ENCODE measurements around the gene CD79B.
"Not testable (repeated sequence)": the region's sequence is repeated elsewhere in the genome, so short reads cannot be mapped to it uniquely, and the experiment has no call there.

Gene CD79B

GRCh38 chr17:63933598-63933997 is 1.5 kb upstream of the CD79B start:
- no peak for DNase-seq (ENCODE audit: low read depth)

DNA sequence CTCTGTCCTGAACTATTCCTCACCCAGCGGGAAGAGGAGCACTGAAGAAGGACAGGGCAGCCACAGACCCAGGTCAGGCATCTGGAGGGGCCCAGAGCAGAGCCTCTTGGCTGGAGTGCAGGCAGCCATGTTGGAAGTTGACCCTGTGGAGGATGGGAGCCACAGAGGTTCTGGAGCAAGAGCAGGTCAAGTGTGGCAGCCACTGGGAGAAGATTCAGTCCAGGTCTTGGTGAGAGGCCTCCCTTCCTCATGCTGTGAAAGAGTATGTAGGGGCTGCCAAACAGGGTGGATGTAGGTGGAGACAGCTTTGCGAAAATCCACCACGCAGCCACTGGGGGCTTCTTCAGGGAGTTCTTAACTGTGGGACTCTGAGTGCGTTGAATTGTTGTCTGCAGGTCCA is 590 bp upstream of the CD79B start:
- DNase-seq (ENCODE audit: low read depth): no peak

- DNase-seq (ENCODE audit: low read depth): no peak
These were observed 1.1 kb downstream of the CD79B start for GRCh38 chr17:63930951-63931575.

- DNase-seq (ENCODE audit: low read depth): no peak
These were observed 2.0 kb downstream of the CD79B start for GRCh38 chr17:63929860-63930766.

DNA sequence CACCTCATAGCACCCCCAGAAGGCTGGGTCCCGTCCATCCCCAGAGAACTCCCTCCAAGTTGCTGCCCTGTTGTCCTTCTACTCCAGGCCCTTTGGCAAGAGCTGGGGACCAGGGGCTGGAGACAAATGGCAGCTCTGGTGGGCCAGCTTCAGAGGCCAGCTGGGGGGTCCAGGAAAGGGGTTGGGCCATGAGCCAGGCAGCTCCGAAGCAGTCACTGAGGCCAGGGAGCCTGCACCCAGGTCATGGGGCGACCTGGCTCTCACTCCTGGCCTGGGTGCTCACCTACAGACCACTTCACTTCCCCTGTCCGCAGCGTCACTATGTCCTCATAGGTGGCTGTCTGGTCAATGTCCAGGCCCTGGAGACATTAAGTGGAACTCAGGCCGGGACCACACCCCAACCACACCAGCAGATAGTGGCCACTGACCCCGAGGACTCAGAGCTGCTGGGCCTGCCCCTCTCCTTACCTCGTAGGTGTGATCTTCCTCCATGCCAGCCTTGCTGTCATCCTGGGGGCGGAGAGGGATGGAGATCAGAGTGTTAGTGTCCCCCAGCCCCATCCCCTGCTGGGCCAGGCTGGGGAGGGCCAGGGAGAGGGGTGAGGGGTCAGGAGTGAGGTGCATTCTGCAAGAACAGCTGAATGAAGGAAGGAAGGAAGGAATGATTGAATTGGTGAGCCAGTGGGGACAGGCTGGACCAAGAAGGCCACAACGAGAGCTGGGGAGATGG is 3.0 kb downstream of the CD79B start:
- no peak for DNase-seq (ENCODE audit: low read depth)

- no peak for DNase-seq (ENCODE audit: low read depth)
These were observed 3.9 kb downstream of the CD79B start for GRCh38 chr17:63928172-63928666.

DNA sequence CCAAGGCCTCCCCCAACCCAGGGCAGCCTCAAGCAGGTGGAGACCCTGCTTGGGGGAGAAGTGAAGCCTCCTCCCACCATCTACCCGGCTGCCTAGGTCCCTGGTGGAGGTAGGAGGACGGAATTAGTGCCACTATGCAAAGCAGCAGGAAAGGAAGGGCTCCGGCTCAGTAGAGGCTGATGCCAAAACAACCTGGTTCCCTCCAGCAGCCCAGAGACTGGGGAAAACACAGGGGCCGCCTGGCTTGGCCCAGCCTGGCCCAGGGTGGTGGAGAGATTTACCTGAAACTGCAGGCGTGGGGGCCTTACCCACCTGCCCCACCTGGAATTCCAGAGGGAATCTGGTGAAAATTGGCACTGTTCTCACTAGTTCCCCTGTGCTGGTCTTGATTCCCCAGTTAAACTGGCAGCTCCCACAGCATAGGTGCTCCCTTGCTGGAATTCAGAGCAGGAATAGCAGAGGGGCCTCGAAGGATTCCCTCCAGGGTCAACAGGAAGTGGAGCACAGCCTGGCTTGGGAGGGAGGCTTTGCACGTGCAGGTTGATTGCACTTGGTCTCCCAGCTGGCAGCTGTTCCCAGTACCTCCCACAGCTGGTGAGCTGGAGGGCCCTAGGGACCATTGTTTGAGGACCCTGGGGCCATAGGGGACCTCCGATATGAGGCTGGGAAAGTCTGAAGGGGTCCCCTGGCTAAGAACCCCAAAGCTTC is 4.5 kb downstream of the CD79B start:
- no peak for DNase-seq (ENCODE audit: low read depth)

DNA sequence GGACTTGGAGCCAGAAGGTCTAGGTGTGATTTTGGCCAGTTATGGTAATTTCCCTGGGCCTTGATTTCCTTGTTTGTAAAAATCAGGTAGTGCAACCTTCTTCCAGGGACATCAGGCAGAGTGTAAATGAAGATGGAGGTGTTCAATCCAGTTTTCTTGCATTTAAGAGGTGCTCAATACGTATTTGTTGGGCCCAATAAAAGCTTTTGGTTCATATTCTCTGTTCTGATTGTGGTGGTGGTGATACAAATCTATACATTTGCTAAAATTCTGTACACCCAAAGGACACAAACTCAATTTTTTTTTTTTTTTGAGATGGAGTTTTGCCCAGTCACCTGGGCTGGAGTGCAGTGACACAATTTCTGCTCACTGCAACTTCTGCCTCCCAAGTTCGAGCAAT is 6.0 kb downstream of the CD79B start:
- DNase-seq (ENCODE audit: low read depth): no peak

GRCh38 chr17:63925615-63926014 is 6.5 kb downstream of the CD79B start:
- DNase-seq (ENCODE audit: low read depth): no peak

- DNase-seq (ENCODE audit: low read depth): not testable (repeated sequence)
These were observed 9.7 kb downstream of the CD79B start for GRCh38 chr17:63922402-63922801.

GRCh38 chr17:63920779-63921178 is 11.4 kb downstream of the CD79B start:
- not testable (repeated sequence) for DNase-seq (ENCODE audit: low read depth)

DNA sequence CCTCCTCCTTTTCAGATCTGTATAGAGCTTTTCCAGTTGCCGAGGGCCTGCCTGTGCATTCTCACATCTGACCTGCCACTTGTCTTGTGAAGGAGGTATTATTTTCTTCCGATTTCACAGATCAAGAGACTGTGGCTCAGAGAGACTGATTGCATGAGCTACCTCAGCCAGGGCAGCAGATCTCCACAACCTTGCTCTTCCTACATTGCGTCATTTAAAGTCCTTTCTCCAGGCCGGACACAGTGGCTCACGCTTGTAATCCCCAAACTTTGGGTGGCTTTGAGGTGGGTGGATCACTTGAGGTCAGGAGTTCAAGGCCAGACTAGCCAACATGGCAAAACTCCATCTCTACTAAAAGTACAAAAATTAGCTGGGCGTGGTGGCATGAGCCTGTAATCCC is 12.1 kb downstream of the CD79B start:
- peak; percentile 6 for DNase-seq (ENCODE audit: low read depth)

DNA sequence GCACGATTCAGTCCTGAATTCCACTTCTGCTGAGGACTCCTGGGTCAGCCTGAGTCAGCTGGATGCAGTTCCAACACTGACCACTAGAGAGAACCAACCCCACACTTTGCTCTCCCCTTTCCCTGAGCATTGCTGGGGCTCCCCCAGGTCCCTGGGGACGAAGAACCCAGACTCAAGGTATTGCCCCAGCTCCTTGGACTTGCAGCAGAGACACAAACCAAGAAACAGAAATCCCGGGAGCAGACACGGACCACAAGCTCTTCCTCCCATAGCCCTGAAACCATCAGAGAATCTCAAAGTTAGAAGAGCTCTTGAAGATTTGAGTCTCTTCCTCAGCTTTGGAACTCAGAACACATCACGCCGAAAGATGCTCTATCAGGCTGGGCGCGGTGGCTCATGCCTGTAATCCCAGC is 12.8 kb downstream of the CD79B start:
- peak; percentile 39 for DNase-seq (ENCODE audit: low read depth)

GRCh38 chr17:63918789-63919305 is 13.3 kb downstream of the CD79B start, which contains the start of gene GH1:
Gene GH1, minus strand, starts transcription at chr17:63918839. Its CDS starts 63 bp downstream, at chr17:63918776.
- DNase-seq (ENCODE audit: low read depth): not testable (repeated sequence)

- no peak for DNase-seq (ENCODE audit: low read depth)
These were observed 13.8 kb downstream of the CD79B start for GRCh38 chr17:63918305-63918704.

GRCh38 chr17:63917646-63918045 is 14.5 kb downstream of the CD79B start:
- DNase-seq (ENCODE audit: low read depth): no peak

DNA sequence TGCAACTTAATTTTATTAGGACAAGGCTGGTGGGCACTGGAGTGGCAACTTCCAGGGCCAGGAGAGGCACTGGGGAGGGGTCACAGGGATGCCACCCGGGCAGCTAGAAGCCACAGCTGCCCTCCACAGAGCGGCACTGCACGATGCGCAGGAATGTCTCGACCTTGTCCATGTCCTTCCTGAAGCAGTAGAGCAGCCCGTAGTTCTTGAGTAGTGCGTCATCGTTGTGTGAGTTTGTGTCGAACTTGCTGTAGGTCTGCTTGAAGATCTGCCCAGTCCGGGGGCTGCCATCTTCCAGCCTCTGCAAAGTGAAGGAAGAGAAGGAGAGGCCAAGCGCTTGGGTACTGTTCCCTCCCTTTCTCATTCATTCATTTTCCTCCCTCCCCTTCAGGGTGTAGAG is 14.9 kb downstream of the CD79B start:
- DNase-seq (ENCODE audit: low read depth): not testable (repeated sequence)

- no peak for DNase-seq (ENCODE audit: low read depth)
These were observed 15.5 kb downstream of the CD79B start for GRCh38 chr17:63916566-63917185.

DNA sequence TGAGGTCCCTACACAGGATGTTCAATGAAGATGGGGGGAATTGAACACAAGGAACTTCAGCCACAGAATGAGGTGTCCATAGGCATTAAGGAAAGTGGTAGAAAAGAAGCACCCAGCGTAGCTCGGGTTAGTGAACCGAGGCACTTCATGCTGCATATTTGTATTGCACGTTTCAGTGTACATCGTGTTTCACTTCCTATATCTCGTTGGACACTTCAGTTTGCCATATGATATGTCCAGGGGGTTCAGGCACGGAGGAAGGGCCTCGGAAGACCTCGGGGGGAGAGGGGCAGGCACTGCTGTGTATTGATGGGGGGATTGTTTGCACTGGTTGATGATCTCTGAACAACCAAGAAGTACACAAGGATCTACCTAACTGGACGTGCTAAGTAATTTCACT is 16.4 kb downstream of the CD79B start:
- DNase-seq (ENCODE audit: low read depth): not testable (repeated sequence)

GRCh38 chr17:63914471-63914870 is 17.7 kb downstream of the CD79B start:
- no peak for DNase-seq (ENCODE audit: low read depth)

- DNase-seq (ENCODE audit: low read depth): peak; percentile 13
These were observed 20.5 kb downstream of the CD79B start for GRCh38 chr17:63911657-63912100.
